Occipital lobe (tissue), 2 donors: Measurements from ENCODE around the gene ZCCHC24. TPM values are rescaled to one million over a fixed set of nuclear protein-coding genes. Genes with fewer than 3 reads are reported as not detected.

ENCODE experiments used
- DNase-seq: peaks from one replicate; lab custom pipeline; 2025; lab: John Stamatoyannopoulos, UW
- total RNA-seq: library from RNA; depleted of rRNA; stranded (reverse); fragments of >200 nt; gene quantifications from one replicate; pipeline ENCODE4 v1.2.3, GENCODE V29; 2014

ZCCHC24 gene
- total RNA-seq, 1 donor from 2014 or later, result 6.2 TPM

- no peak for DNase-seq
Measured at GRCh38 chr10:79446758-79447084, 1.3 kb upstream of the ZCCHC24 start.

- no peak for DNase-seq
Measured at GRCh38 chr10:79445977-79446757, 743 bp upstream of the ZCCHC24 start.

DNA sequence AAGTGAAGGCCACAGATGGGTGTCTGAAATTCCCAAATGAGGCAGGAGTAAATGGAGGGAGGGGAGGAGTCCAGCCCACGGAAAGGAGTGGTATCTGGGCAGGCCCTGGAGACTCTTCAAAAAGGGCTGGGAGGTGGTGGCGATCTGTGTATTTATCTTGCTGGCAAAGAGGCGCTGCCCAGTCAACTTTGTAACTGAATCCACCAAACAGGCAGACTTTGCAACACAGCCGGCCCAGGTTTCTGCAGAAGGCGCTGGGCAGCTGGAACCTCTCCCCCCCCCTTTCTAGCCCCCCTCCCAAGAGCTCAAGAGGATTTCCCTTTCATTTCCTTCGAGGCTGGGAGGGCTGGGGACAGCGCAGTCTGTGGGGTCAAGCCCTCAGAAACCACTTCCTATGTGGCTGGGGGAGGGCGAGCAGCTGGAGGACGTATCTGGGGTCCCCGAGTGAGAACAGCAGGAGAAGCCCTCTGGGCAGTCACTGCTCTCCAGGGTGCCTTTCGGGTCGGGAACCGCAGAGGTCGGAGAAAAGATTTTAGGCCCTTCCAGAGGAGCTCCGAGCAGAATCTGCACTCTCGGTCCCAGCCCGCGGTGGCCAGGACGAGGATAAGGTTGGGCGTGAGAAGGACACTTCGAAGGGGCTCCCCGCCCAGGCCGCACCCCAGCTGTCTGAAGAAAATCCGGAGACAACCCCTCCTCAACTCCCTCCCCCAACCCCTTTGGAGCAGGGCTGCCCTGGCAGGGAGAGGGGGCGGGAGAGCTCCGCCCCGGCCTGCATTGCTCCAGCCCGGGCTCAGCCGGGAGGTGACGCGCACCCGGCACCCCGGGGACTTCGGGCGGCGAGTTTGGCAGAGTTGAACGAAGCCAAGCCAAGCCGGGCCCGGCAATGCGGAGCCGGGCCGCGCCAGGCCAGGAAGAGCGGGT lies 965 bp downstream of the ZCCHC24 start:
- no peak for DNase-seq

GRCh38 chr10:79443338-79444198 lies 1.9 kb downstream of the ZCCHC24 start:
- no peak for DNase-seq

DNA sequence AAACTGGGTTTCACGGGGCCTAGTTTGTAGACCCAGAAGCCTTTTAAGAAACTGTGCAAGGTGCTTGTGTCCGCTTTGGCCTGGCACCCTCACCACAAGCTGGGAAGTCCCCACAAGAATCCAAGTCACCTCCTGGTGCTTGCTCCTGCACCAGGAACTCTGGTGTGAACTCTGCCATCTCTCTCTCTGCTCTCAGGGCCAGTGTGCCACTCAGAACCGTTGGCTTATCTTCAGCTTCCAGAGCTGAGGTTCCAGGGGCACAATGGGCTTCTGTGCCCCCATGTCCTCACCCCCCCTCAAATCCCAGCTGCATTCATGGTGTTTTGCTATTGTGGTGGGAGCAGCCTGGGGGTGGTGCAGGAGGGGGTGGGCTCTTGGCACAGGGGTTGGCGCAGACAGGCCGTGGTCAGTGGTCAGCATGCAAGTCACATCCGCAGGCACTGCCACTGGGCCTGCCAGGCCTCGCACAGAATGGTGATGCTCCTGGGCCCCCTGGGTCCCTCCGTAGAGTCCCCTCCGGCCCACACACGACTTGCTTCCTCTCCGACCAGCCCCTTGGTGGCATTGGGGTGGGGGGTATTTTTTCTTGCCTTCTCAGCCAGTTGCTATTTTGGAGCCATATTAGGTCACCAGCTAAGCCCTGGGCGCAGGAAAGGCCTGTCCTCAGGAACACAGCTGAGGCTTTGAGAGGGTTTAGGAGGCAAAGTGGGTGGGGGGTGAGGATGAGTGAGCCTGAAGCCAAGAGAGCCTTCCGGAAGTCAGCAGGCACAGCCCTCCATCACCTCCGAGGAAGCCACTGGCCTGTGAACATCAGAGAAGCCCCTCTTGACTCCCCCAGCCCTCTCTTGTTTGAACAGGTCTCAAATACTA lies 3.0 kb downstream of the ZCCHC24 start:
- DNase-seq, result peak; percentile 86

DNA sequence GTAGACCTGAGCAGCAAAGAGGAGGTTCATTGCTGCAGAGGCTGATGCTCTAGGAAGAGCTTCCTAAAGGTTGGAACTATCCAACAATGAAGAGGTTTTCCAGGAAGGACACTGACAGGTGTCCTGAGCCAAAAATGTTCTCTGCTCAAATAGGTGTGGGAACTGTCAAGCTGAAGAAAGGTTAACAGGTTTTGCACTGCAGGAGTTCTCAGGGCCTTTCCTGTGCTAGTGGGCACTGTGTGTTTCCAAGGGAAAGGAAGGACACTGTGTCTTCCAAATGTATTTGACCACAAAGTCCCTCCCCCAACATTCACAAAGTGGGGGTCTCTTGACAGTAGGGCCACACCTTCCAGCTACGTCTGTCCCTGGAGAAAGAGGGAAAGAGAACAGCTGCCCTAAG lies 4.0 kb downstream of the ZCCHC24 start:
- no peak for DNase-seq

DNA sequence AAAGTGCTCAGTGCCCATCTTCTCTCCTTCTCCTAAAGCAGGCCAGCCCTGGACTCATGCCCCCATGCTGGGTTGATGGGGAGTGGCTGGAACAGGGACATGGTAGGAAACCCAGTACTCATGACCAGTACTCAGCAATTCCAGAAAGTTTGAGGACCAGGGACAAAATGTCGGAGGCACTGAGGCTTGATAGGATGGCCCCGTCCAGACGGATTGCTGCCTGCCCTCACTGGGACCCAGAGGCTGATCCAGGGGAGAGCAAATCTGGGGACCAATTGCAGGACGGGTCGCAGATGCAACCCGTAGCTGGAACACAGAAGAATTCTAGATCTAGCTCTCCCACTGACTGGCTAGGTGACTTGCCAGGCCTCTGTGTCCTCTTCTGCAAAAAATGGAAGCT lies 5.1 kb downstream of the ZCCHC24 start:
- DNase-seq, result no peak

- no peak for DNase-seq
Measured at GRCh38 chr10:79438699-79439085, 6.7 kb downstream of the ZCCHC24 start.

DNA sequence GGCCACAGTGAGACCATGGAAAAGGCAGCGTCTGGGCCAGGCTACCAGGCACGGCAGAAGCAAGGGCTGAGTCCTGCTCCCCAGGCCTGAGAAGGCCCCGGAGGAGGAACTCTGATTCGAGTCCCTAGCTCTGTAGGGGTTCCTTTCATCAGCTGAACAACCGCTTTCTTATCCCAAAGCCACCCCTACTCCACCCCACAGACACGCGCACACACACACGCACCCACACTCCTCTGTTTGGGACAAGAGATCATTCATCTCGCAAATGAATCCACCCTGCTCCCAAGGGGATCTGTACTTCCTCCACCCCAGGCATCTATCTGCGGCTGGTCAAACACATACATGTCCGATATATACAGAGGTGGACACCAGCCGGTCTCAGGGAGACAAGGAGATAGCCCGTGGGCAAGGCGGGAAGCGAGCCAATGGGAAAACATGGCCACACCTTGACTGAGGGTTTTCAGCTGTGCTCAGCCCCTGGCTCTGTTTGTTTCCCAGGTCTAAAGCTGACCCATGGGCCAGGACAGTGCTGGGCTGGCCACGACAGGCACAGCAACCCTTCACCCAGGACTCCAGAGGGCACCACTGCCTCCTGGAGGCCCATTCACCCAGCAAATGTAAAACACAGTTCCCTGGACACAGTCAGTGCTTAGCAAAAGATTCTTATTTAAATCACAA lies 7.3 kb downstream of the ZCCHC24 start:
- DNase-seq, result no peak

- DNase-seq, result no peak
Measured at GRCh38 chr10:79437111-79437814, 8.2 kb downstream of the ZCCHC24 start.

GRCh38 chr10:79436850-79437103 lies 8.6 kb downstream of the ZCCHC24 start:
- DNase-seq, result no peak

GRCh38 chr10:79436066-79436849 lies 9.2 kb downstream of the ZCCHC24 start:
- DNase-seq, result no peak

DNA sequence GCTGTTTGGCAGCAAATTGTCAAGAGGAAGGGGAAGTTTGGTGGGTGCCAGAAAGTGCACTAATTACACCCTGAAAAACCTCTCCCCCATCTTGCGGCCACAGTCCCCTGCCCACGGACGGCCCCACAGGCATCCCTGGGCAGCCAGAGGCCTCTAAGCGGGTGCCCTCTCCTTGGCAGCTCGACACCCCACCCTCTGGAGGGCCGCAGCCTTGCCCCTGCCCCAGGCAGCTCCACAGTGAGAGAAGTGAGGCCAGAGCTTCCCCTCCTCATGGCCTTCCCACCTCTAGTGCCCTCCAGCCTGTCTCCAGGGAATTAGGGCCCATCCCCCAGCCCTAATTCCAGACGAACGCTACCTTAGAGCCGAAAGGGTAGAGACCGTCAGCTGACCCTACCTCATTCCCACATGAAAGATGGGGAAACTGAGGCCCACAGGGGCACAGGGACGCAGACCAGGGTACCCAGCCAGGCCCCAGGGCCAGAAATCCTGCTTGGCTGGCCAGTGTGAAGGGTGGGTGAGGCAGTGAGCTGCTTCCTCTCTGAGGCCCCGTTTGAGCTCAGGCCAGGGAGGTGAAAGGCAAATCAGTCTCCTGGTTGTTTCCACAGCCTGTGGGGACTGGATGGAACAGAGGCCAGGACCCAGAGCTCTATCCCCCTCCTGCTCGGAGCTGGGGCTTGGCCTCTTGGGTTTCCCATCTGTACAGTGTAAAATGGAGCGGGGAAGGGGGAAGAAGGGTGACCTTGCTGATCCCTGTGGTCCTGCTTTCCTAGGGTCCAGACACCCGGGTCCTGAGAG lies 10.0 kb downstream of the ZCCHC24 start:
- no peak for DNase-seq

DNA sequence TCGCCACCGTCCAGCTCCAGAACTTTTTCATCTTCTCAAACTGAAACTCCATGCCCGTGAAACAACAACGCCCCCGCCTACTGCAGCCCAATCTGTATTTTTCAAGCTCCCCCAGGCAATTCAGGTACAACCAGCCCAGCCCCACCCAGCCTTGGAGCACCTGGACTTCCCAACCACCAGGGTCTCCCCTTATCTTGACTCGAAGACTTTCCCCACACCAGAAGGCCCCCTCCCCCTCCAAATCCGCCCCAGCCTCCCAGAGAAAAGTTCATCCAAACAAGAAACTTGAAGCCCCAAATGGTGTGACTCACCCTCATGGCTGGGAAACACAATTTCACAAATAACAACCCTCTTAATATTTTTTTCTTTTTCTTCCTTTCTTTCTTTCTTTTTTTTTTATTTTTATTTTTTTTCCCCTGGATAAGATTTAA lies 10.6 kb downstream of the ZCCHC24 start:
- no peak for DNase-seq

DNA sequence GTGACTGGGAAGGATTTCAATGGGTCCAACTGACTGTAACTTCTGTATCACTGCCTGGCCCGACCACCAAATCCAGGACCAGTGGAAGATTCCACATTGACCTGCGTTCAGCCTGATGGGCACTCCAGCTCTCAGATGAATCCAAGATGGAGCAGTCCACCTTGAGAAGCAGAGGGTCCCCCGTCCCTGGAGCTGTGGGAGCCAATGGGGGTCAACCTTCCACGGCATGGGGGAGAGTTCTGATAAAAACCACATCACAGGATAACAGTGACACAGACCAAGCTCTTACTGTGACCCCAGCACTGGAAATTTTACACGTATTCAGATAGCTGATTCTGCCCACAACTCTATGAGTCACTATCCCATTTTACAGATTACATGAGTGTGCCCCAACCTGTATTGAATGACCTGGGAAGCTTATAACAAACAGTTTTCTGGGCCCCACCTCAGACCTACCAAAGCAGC lies 11.2 kb downstream of the ZCCHC24 start:
- no peak for DNase-seq

- no peak for DNase-seq
Measured at GRCh38 chr10:79433324-79434222, 11.9 kb downstream of the ZCCHC24 start.
